Kidney epithelial cell (primary cell): ENCODE measurements around the gene ASCC3. TPM values are rescaled to one million over a fixed set of nuclear protein-coding genes. Genes with fewer than 3 reads are reported as not detected.

Experiments
- DNase-seq: peaks from one replicate; pipeline ENCODE4 v3.0.0-alpha.2; 2010; ENCODE audit warnings: low read depth
- H3K27me3 ChIP-seq: 2 replicates; pipeline ENCODE4 v1.6.0; 2011; ENCODE audit warnings: low read length; ENCODE audit not compliant: control insufficient read depth, insufficient read depth
- H3K36me3 ChIP-seq: 2 replicates; pipeline ENCODE4 v1.5.1; 2011; ENCODE audit warnings: low read length; ENCODE audit not compliant: control insufficient read depth, insufficient read depth
- H3K4me3 ChIP-seq: 2 replicates; pipeline ENCODE4 v1.5.1; 2011; ENCODE audit warnings: low read depth, mild to moderate bottlenecking, control low read depth, low read length
- CTCF ChIP-seq: IDR thresholded peaks from 2 replicates; pipeline ENCODE4 v1.5.1; 2011; ENCODE audit warnings: mild to moderate bottlenecking, moderate library complexity, low read length, control low read depth, inconsistent platforms; ENCODE audit not compliant: insufficient read depth, poor library complexity, severe bottlenecking
- total RNA-seq: library from RNA; depleted of rRNA; stranded (reverse); fragments of >200 nt; gene quantifications from 2 replicates; pipeline ENCODE4 v1.2.3, GENCODE V29; 2015

The ASCC3 gene
- total RNA-seq, 1 donor from 2014 or later: 41.9 TPM

- no peak for TF ChIP-seq CTCF
- Histone ChIP-seq H3K4me3 (no peak overlapping the region), H3K27me3 (no peaks in the 10 kb centered on the region), H3K36me3 (no peaks in the 10 kb centered on the region)
- no peak for DNase-seq
These were observed 364.0 kb downstream of the ASCC3 start for GRCh38 chr6:100517106-100517505.

- DNase-seq: no peak
- Histone ChIP-seq H3K4me3 (no peak overlapping the region), H3K27me3 (no peaks in the 10 kb centered on the region), H3K36me3 (no peaks in the 10 kb centered on the region)
- TF ChIP-seq CTCF: no peak
These were observed 366.5 kb downstream of the ASCC3 start for GRCh38 chr6:100514660-100515059.

GRCh38 chr6:100512203-100512862, 368.8 kb downstream of the ASCC3 start:
- no peak for TF ChIP-seq CTCF

GRCh38 chr6:100509101-100509500, 372.0 kb downstream of the ASCC3 start:
- Histone ChIP-seq H3K4me3 (no peak overlapping the region), H3K27me3 (no peaks in the 10 kb centered on the region), H3K36me3 (no peaks in the 10 kb centered on the region)
- TF ChIP-seq CTCF: no peak
- DNase-seq: no peak

More at GRCh38 chr6:100512203-100512862, 368.8 kb downstream of the ASCC3 start:
- no peak overlapping the region for H3K4me3 ChIP-seq
- H3K36me3 ChIP-seq: no peaks in the 10 kb centered on the region
- H3K27me3 ChIP-seq: no peaks in the 10 kb centered on the region
- DNase-seq: no peak

- DNase-seq: no peak
These were observed 374.5 kb downstream of the ASCC3 start for GRCh38 chr6:100506651-100507050.

More at GRCh38 chr6:100506651-100507050, 374.5 kb downstream of the ASCC3 start:
- no peak overlapping the region for H3K4me3 ChIP-seq
- no peak for TF ChIP-seq CTCF
- H3K36me3 ChIP-seq: no peaks in the 10 kb centered on the region
- H3K27me3 ChIP-seq: no peaks in the 10 kb centered on the region
